Muscle of back (tissue), 13 donors: ENCODE measurements around the gene CLDN10. TPM values are rescaled to one million over a fixed set of nuclear protein-coding genes. Genes with fewer than 3 reads are reported as not detected.
"Not testable (repeated sequence)": the region's sequence is repeated elsewhere in the genome, so short reads cannot be mapped to it uniquely, and the experiment has no call there.

Experiments
- DNase-seq, 3 donors: peaks; one replicate each; pipeline versions ENCODE4 v3.0.0 to v3.0.0-alpha.2; 2013
- long read RNA-seq, 9 donors: transcript quantifications; one replicate each; lab custom pipeline, GENCODE V29; 2026
- polyA plus RNA-seq, 10 donors: library from polyadenylated mRNA; unstranded; fragments of 120-200 nt; gene quantifications; one replicate each; pipeline ENCODE4 v1.2.1, GENCODE V29; 2013; ENCODE audit not compliant: insufficient read length in 10 of 10

Gene CLDN10
- polyA plus RNA-seq: 10 to 100 TPM in 2 of 10 donors, 1 to 10 TPM in 8; 6.4 to 13.8 (median 7.2) TPM
- long read RNA-seq, donor 1: 0 reads
- long read RNA-seq, donor 2, partial matches to known transcripts: 0 of 1 reads
- long read RNA-seq, donor 2, other reads (novel, unspliced or antisense): 0 of 1 reads
- long read RNA-seq, donor 3: 0 reads
- long read RNA-seq, donor 4, partial matches to known transcripts: 0 of 4 reads
- long read RNA-seq, donor 4, other reads (novel, unspliced or antisense): 0 of 4 reads
- long read RNA-seq, donor 5, partial matches to known transcripts: 0 of 4 reads
- long read RNA-seq, donor 5, other reads (novel, unspliced or antisense): 0 of 4 reads
- long read RNA-seq, donor 6, partial matches to known transcripts: 0 of 1 reads
- long read RNA-seq, donor 6, other reads (novel, unspliced or antisense): 0 of 1 reads
- long read RNA-seq, donor 7, partial matches to known transcripts: 0 of 3 reads
- long read RNA-seq, donor 7, other reads (novel, unspliced or antisense): 0 of 3 reads
- long read RNA-seq, donor 8, partial matches to known transcripts: 0 of 1 reads
- long read RNA-seq, donor 8, other reads (novel, unspliced or antisense): 0 of 1 reads
- long read RNA-seq, donor 9: 0 reads

DNA sequence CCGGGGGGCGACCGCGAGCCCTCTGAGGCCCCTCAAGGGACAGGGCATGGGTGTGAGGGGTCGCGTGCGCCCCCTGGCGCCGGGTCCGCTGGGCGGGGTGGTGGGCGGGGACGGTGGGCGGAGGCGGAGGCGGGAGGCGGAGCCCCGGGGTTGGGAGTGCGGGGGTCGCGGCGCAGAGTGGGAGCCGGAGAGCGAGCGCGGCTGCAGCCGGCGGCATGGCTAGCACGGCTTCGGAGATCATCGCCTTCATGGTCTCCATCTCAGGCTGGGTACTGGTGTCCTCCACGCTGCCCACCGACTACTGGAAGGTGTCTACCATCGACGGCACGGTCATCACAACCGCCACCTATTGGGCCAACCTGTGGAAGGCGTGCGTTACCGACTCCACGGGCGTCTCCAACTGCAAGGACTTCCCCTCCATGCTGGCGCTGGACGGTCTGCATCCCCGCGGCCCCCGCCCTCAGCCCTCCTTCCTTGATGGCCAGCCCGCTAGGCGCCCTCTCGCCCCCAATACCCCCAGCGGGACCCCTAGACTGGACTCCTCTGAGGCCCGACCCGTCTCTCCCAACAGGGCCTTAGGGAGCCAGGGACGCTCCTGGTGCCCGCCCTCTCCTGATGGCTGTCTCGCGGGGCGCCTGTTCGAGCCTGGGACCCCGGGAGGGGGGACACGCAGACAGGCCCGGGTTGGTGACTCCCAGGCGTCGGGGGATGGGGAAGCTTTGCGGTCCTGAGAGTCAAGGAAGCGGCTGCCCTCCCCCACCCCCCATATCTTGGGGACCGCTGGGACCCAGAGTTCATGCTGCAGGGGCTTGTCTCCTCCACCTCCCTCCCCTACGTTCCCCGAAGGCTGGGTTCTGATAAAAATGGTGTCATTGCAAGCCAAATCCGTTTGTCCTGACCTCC is at the start of gene CLDN10:
Gene CLDN10 (plus strand): TSS at position 182 of the 903 bp plus-strand sequence. CDS start 34 bp downstream, at position 216.
- DNase-seq: peak in 1 of 3 donors; percentile 51

- DNase-seq: no peak
Measured at GRCh38 chr13:95503662-95504061, 48.9 kb upstream of the CLDN10 start.

DNA sequence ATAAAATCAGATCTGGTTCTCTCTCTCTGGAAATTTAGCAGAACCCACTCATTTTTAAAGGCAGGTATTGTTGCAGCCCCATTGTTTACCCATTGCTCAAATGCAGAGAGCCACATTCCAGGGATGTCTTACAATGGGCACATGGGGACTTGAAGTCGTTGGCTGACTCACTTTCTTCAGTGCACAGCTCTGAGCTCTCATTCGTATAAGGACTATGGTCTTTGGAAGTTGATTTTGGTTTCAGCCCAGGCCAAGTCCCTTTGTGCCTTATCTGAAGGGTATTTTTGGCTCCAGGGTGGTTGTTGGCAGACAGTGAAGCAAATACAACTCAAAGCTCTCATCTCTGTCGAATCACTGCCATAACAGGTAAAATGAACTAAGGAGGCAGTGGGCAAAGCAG is 47.3 kb upstream of the CLDN10 start:
- DNase-seq: no peak

- peak; percentile 13 to 39 (median 35) for DNase-seq
Measured at GRCh38 chr13:95505986-95506385, 46.5 kb upstream of the CLDN10 start.

- no peak for DNase-seq
Measured at GRCh38 chr13:95507991-95508390, 44.5 kb upstream of the CLDN10 start.

- no peak for DNase-seq
Measured at GRCh38 chr13:95508996-95509395, 43.5 kb upstream of the CLDN10 start.

DNA sequence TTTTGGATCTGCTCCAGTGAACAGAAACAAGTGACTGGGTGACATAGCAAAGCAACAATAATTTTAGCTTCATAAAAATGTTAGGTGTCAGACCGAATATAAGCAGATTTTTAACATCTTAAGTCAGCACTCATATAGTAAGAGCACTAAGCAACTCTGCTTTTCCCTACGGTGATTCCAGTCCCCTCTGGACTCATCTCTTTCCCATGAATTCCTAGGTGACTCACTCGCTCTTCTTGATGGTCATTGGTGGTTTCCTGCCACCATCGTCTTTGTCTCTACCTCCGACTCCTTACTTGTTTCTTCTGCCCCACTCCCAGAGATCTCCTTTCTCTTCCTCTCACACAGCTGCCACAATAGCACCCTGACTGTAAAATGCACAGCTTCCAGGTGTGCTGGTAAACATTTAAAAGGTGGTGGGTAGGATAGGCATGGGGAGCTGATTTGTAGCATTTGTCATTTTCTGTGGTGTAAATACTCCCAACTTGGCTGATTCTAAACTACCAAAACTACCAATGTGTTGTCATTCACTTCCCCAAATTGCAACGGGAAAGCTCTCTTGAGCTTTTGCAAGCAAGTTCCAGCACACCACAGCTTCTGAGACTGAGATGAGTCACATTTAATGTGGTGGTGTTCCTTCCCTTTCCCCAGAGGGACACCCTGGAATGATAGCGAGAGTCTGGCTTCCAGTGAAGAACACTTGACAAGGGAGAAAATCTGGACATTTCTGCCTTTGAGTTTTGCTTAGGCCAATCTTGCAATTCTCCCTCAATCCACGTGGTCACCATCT is 42.8 kb upstream of the CLDN10 start:
- DNase-seq: no peak

- no peak for DNase-seq
Measured at GRCh38 chr13:95510950-95511349, 41.6 kb upstream of the CLDN10 start.

DNA sequence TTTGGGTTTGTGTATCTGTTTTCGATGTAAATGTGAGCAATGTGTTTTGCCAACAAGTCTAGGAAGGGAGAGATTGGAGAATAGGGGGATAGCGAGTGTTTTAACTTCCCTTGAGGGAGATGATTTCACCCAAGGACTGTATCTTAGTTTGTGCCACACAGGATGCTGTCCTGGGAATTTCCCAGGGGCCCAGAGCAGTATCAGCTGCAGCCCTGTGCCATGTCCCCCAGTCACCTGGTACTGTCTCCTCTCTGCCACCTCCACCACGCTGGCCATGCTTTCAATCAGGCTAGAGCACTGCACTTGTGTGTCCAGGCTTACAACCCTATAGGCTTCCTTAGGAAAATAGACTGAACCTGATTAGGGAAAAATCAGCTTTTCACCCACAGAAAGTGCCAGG is 40.1 kb upstream of the CLDN10 start:
- no peak for DNase-seq

DNA sequence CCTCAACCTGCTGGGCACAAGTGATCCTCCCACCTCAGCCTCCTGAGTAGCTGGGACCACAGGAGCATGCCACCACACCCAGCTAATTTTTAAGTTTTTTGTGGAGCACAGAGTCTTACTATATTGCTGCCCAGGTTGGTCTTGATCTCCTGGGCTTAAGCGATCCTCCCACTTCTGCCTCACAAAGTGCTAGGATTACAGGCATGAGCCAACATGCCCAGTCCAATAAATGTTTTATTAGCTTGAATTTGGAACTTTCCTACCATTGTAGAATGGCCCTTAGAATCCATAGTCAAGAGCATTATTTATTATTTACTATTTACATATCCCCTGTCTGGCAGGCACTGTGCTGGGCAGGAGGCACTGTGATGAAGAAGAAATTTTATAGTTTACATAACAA is 39.6 kb upstream of the CLDN10 start:
- no peak for DNase-seq

- DNase-seq: not testable (repeated sequence)
Measured at GRCh38 chr13:95515606-95516005, 36.9 kb upstream of the CLDN10 start.

GRCh38 chr13:95516021-95516420 is 36.5 kb upstream of the CLDN10 start:
- DNase-seq: no peak

DNA sequence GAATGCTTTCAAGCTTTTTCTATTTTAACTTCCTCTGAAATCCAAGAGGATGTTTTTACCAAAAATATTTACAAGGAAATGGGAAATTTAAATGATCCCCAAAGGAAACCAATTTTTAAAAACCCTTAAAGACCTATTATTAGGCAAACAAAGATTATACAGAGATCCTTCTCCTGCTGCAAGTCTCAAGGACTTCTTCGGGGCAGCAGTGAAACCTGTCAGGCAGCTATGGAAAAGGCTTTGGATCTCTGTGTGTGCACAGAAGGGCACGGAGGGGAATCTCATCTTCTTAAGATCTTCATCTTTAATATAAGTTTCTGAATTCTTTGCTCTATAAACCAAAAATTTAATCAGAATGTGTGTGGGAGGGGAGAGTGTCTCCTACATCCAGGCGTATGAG is 36.0 kb upstream of the CLDN10 start:
- no peak for DNase-seq

DNA sequence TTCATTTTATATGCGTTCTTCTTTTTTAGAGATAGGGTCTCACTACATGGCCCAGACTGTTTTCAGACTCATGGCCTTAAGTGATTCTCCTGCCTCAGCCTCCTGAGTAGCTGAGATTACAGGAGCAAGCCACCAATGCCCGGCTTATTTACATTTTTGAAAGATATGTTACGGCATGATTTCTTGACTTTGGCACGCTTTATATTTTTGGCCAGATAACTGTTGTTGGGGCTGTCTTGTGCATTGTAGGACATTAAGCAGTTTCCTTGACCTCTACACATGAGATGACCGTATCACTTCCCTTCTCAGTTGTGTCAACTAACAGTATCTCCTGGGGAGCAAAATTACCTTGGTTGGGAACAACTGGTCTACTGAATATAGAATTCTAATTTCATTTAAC is 28.9 kb upstream of the CLDN10 start:
- DNase-seq: no peak

- no peak for DNase-seq
Measured at GRCh38 chr13:95524264-95524901, 28.1 kb upstream of the CLDN10 start.

GRCh38 chr13:95527955-95528354 is 24.6 kb upstream of the CLDN10 start:
- no peak for DNase-seq

DNA sequence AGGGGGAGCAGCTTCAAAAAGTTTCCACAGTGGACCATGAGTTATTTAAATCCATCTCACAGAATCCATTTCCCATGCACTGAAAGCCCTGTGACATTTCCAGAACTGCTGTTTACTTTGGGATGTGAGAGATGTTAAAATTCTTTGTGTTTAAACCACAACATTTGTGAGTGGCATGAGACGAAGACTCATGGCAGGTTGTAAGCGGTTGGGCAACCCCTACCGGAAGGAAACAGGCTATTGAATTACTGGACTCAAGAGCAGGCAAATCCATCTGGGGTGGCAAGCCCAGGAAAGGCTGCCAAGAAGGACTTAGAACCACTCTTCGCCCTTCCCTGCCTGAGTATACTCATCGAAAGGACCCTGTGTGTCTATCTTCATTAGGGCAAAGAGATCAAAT is 22.3 kb upstream of the CLDN10 start:
- no peak for DNase-seq

DNA sequence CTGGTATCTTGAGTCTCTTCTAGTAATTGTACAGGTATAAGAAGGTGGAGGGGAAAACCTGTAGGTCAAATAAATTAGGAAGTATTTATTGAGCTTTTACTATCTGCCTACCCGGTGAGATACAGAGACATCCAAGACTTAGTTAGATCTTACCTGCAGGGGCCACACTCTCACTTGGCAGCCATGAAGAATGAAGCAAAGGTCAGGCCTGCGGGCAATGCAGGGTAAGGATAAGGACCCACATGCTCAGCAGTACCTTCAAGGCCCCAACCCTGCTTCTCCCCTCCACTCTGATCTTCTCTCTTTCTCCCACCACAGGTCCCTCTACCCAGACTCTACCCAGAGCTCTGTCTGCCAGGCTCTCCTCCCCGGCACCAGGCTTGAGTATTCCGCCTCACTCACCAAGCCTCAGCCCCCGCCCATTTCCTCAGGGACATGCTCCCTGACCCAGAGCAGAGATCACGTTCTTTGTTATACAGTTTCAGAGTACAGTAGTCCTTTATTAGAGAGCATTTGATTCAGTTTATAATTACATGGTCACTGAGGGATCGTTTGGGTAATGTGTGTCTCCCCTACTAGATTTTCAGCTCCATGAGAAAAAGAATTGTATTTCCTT is 18.9 kb upstream of the CLDN10 start:
- DNase-seq: no peak

- DNase-seq: peak in 1 of 3 donors; percentile 41
Measured at GRCh38 chr13:95535243-95535642, 17.3 kb upstream of the CLDN10 start.

- DNase-seq: peak in 2 of 3 donors; percentile 34 to 47
Measured at GRCh38 chr13:95536632-95537241, 15.8 kb upstream of the CLDN10 start.
